Measurements from ENCODE around the gene PPOX.
A peak's percentile ranks its signal among the peaks of the same experiment; 100 is the strongest.

The PPOX gene

GRCh38 chr1:161133220-161133740, 32.9 kb upstream of the PPOX start:
- Histone ChIP-seq H3K27ac (ENCODE audit: insufficient read depth in 1 of 2, low read depth in 1 of 2, low read length in 2 of 2, poor library complexity in 1 of 2, severe bottlenecking in 2 of 2) (peak overlapping the region; percentile 85 to 92), H3K27me3 (replicated peaks in 2 of 5; ENCODE audit: control insufficient read depth in 4 of 5, insufficient read depth in 5 of 5, low read length in 4 of 5) (no peaks in the 10 kb centered on the region), H3K4me3 (ENCODE audit: control insufficient read depth in 1 of 7, extremely low read depth in 1 of 7, insufficient read depth in 4 of 7, low read depth in 2 of 7, low read length in 6 of 7) (peak overlapping the region; percentile 82 to 97 (median 95)), H3K9me3 (ENCODE audit: control extremely low read depth in 1 of 5, control insufficient read depth in 4 of 5, insufficient read depth in 2 of 5, low read depth in 1 of 5, low read length in 4 of 5) (no peaks in the 10 kb centered on the region), H3K4me1 (ENCODE audit: control extremely low read depth in 1 of 4, control insufficient read depth in 4 of 4, insufficient read depth in 4 of 4, low read length in 3 of 4) (peaks cover 8 to 22% (median 17%) of the 10 kb centered on the region in 4 experiments), H3K36me3 (ENCODE audit: control insufficient read depth in 4 of 4, insufficient read depth in 4 of 4, low read length in 3 of 4) (peaks cover 3 to 21% (median 12%) of the 10 kb centered on the region in 4 experiments)
- 17% methylated on average over 10 of the region's 11 CpGs for WGBS (ENCODE audit: insufficient coverage)
- no peak for DNase-seq
- ChIA-PET CTCF (interaction anchor here (0.7 to 11.2 kb wide), 10 partner anchors 7 to 136 kb away, joined by 3 to 118 read pairs (median 4); partner anchors contain the start of genes ARHGAP30, KLHDC9, NIT1 and PFDN2), POLR2A (interaction anchor here (0.9 to 1.4 kb wide), 4 partner anchors 8 to 32 kb away, joined by 3 to 7 read pairs (median 4); partner anchors contain the start of genes NIT1 and PFDN2)

GRCh38 chr1:161137881-161138280, 28.3 kb upstream of the PPOX start:
- H3K36me3 ChIP-seq (ENCODE audit: control insufficient read depth in 4 of 4, insufficient read depth in 4 of 4, low read length in 3 of 4) = peaks cover 0 to 2% (median 0%) of the 10 kb centered on the region in 4 experiments
- H3K27ac ChIP-seq (ENCODE audit: insufficient read depth in 1 of 2, low read depth in 1 of 2, low read length in 2 of 2, poor library complexity in 1 of 2, severe bottlenecking in 2 of 2) = no peak overlapping the region
- no peak for DNase-seq
- POLR2A ChIA-PET = no interaction called here
- CTCF ChIA-PET = interaction anchor here (0.6 to 11.2 kb wide), 19 partner anchors 10 to 542 kb away, joined by 3 to 118 read pairs (median 7); partner anchors contain the start of genes ARHGAP30, KLHDC9, PPOX and UFC1
- H3K9me3 ChIP-seq (ENCODE audit: control extremely low read depth in 1 of 5, control insufficient read depth in 4 of 5, insufficient read depth in 2 of 5, low read depth in 1 of 5, low read length in 4 of 5) = no peaks in the 10 kb centered on the region
- peaks cover 0 to 17% (median 7%) of the 10 kb centered on the region in 4 experiments for H3K4me1 ChIP-seq (ENCODE audit: control extremely low read depth in 1 of 4, control insufficient read depth in 4 of 4, insufficient read depth in 4 of 4, low read length in 3 of 4)
- no peaks in the 10 kb centered on the region for H3K27me3 ChIP-seq (replicated peaks in 2 of 5; ENCODE audit: control insufficient read depth in 4 of 5, insufficient read depth in 5 of 5, low read length in 4 of 5)
- WGBS (ENCODE audit: insufficient coverage) = 88% methylated on average over 1 of the region's 3 CpGs
- no peak overlapping the region for H3K4me3 ChIP-seq (ENCODE audit: control insufficient read depth in 1 of 7, extremely low read depth in 1 of 7, insufficient read depth in 4 of 7, low read depth in 2 of 7, low read length in 6 of 7)

DNA sequence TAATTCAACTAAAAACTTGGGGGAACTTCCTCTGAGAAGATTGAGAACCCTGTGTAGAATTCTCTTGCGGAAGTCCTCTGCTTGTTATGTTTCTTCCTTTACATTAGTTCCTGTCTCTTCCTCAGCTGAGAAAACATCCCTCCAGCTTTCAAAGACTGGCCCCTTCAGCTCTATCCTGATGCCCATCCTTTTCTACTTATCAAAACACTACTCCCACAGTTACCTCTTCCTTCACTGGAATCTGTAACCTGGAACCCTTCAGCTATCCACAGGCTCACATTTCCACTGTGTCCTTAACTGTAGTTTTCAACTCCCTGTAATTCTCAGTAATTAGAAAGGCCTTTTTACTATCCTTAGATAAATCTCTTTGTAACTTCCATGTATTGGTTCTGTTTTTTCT, 27.8 kb upstream of the PPOX start:
- H3K27me3 ChIP-seq (replicated peaks in 2 of 5; ENCODE audit: control insufficient read depth in 4 of 5, insufficient read depth in 5 of 5, low read length in 4 of 5) = no peaks in the 10 kb centered on the region
- WGBS (ENCODE audit: insufficient coverage) = no CpG with 5 or more reads among the region's 1 CpG
- POLR2A ChIA-PET = no interaction called here

GRCh38 chr1:161139766-161140165, 26.5 kb upstream of the PPOX start:
- CTCF ChIA-PET = interaction anchor here (0.9 to 11.2 kb wide), 18 partner anchors 10 to 149 kb away, joined by 3 to 118 read pairs (median 8); partner anchors contain the start of genes ARHGAP30, KLHDC9, NECTIN4 and NIT1
- no peak overlapping the region for H3K27ac ChIP-seq (ENCODE audit: insufficient read depth in 1 of 2, low read depth in 1 of 2, low read length in 2 of 2, poor library complexity in 1 of 2, severe bottlenecking in 2 of 2)
- no peak overlapping the region for H3K4me3 ChIP-seq (ENCODE audit: control insufficient read depth in 1 of 7, extremely low read depth in 1 of 7, insufficient read depth in 4 of 7, low read depth in 2 of 7, low read length in 6 of 7)
- peaks cover 0 to 2% (median 0%) of the 10 kb centered on the region in 4 experiments for H3K36me3 ChIP-seq (ENCODE audit: control insufficient read depth in 4 of 4, insufficient read depth in 4 of 4, low read length in 3 of 4)
- no CpG with 5 or more reads among the region's 1 CpG for WGBS (ENCODE audit: insufficient coverage)
- no peaks in the 10 kb centered on the region for H3K27me3 ChIP-seq (replicated peaks in 2 of 5; ENCODE audit: control insufficient read depth in 4 of 5, insufficient read depth in 5 of 5, low read length in 4 of 5)
- peaks cover 0 to 12% (median 0%) of the 10 kb centered on the region in 4 experiments for H3K4me1 ChIP-seq (ENCODE audit: control extremely low read depth in 1 of 4, control insufficient read depth in 4 of 4, insufficient read depth in 4 of 4, low read length in 3 of 4)
- peak; percentile 69 to 84 (median 74) for DNase-seq
- POLR2A ChIA-PET = interaction anchor here (1.1 kb wide), 1 partner anchor 41 kb away, joined by 3 read pairs; the partner anchor contains the start of gene KLHDC9
- H3K9me3 ChIP-seq (ENCODE audit: control extremely low read depth in 1 of 5, control insufficient read depth in 4 of 5, insufficient read depth in 2 of 5, low read depth in 1 of 5, low read length in 4 of 5) = no peaks in the 10 kb centered on the region

More for the DNA sequence above, 27.8 kb upstream of the PPOX start:
- Histone ChIP-seq H3K27ac (ENCODE audit: insufficient read depth in 1 of 2, low read depth in 1 of 2, low read length in 2 of 2, poor library complexity in 1 of 2, severe bottlenecking in 2 of 2) (no peak overlapping the region), H3K4me3 (ENCODE audit: control insufficient read depth in 1 of 7, extremely low read depth in 1 of 7, insufficient read depth in 4 of 7, low read depth in 2 of 7, low read length in 6 of 7) (no peak overlapping the region), H3K4me1 (ENCODE audit: control extremely low read depth in 1 of 4, control insufficient read depth in 4 of 4, insufficient read depth in 4 of 4, low read length in 3 of 4) (peaks cover 0 to 14% (median 4%) of the 10 kb centered on the region in 4 experiments), H3K36me3 (ENCODE audit: control insufficient read depth in 4 of 4, insufficient read depth in 4 of 4, low read length in 3 of 4) (peaks cover 0 to 2% (median 0%) of the 10 kb centered on the region in 4 experiments), H3K9me3 (ENCODE audit: control extremely low read depth in 1 of 5, control insufficient read depth in 4 of 5, insufficient read depth in 2 of 5, low read depth in 1 of 5, low read length in 4 of 5) (no peaks in the 10 kb centered on the region)
- CTCF ChIA-PET = interaction anchor here (0.8 to 11.2 kb wide), 23 partner anchors 9 to 148 kb away, joined by 3 to 118 read pairs (median 7); partner anchors contain the start of genes ARHGAP30, KLHDC9, NIT1 and PFDN2
- no peak for DNase-seq

DNA sequence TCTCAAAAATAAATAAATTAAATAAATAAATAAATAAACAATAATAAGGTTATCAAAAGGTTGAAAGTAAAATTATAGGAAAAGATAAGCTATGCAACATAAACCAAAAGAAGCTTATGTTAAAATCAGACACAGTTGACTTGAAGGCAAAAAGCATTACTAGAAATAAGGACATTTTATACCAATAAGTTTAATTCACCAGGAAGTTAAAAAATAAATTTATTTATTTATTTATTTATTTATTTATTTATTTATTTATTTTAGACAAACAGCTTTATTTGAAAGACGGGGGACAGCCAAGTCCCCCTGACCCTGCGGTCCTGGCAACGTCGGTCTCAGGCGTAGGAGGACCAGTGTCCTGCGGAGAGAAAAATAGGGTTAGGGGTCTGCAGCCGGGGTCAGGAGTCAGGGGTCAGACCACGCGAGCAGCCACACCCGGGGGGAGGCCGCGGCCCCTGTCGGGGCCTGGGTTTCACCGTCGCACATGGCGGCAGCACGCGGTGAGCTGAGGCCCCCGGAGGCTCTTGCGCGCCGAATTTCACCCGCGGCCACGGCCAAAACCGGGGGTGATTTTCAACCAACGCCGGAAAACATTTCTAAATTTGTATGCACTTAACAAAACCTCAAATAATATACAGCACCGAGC, 25.3 kb upstream of the PPOX start:
- H3K9me3 ChIP-seq (ENCODE audit: control extremely low read depth in 1 of 5, control insufficient read depth in 4 of 5, insufficient read depth in 2 of 5, low read depth in 1 of 5, low read length in 4 of 5) = no peaks in the 10 kb centered on the region
- H3K4me3 ChIP-seq (ENCODE audit: control insufficient read depth in 1 of 7, extremely low read depth in 1 of 7, insufficient read depth in 4 of 7, low read depth in 2 of 7, low read length in 6 of 7) = no peak overlapping the region
- peaks cover 0 to 2% (median 0%) of the 10 kb centered on the region in 4 experiments for H3K36me3 ChIP-seq (ENCODE audit: control insufficient read depth in 4 of 4, insufficient read depth in 4 of 4, low read length in 3 of 4)
- POLR2A ChIA-PET = interaction anchor here (0.6 to 0.7 kb wide), 4 partner anchors 8 to 82 kb away, joined by 3 to 7 read pairs (median 5); partner anchors contain the start of genes DEDD, NIT1 and PFDN2
- CTCF ChIA-PET = interaction anchor here (0.5 to 11.2 kb wide), 20 partner anchors 8 to 460 kb away, joined by 3 to 118 read pairs (median 5); partner anchors contain the start of genes ARHGAP30, DEDD, KLHDC9 and NECTIN4
- H3K4me1 ChIP-seq (ENCODE audit: control extremely low read depth in 1 of 4, control insufficient read depth in 4 of 4, insufficient read depth in 4 of 4, low read length in 3 of 4) = peaks cover 0 to 12% (median 0%) of the 10 kb centered on the region in 4 experiments
- no peaks in the 10 kb centered on the region for H3K27me3 ChIP-seq (replicated peaks in 2 of 5; ENCODE audit: control insufficient read depth in 4 of 5, insufficient read depth in 5 of 5, low read length in 4 of 5)
- H3K27ac ChIP-seq (ENCODE audit: insufficient read depth in 1 of 2, low read depth in 1 of 2, low read length in 2 of 2, poor library complexity in 1 of 2, severe bottlenecking in 2 of 2) = no peak overlapping the region
- DNase-seq = no peak
- 95% methylated on average over 18 of the region's 29 CpGs for WGBS (ENCODE audit: insufficient coverage)

GRCh38 chr1:161145832-161146231, 20.4 kb upstream of the PPOX start:
- no peaks in the 10 kb centered on the region for H3K27me3 ChIP-seq (replicated peaks in 2 of 5; ENCODE audit: control insufficient read depth in 4 of 5, insufficient read depth in 5 of 5, low read length in 4 of 5)
- no peak overlapping the region for H3K27ac ChIP-seq (ENCODE audit: insufficient read depth in 1 of 2, low read depth in 1 of 2, low read length in 2 of 2, poor library complexity in 1 of 2, severe bottlenecking in 2 of 2)
- WGBS (ENCODE audit: insufficient coverage) = 100% methylated on average over 1 of the region's 3 CpGs
- H3K4me1 ChIP-seq (ENCODE audit: control extremely low read depth in 1 of 4, control insufficient read depth in 4 of 4, insufficient read depth in 4 of 4, low read length in 3 of 4) = no peaks in the 10 kb centered on the region
- DNase-seq = no peak
- POLR2A ChIA-PET = no interaction called here
- no peaks in the 10 kb centered on the region for H3K36me3 ChIP-seq (ENCODE audit: control insufficient read depth in 4 of 4, insufficient read depth in 4 of 4, low read length in 3 of 4)
- CTCF ChIA-PET = no interaction called here
- no peaks in the 10 kb centered on the region for H3K9me3 ChIP-seq (ENCODE audit: control extremely low read depth in 1 of 5, control insufficient read depth in 4 of 5, insufficient read depth in 2 of 5, low read depth in 1 of 5, low read length in 4 of 5)
- H3K4me3 ChIP-seq (ENCODE audit: control insufficient read depth in 1 of 7, extremely low read depth in 1 of 7, insufficient read depth in 4 of 7, low read depth in 2 of 7, low read length in 6 of 7) = no peak overlapping the region

Data from common myeloid progenitor, CD34-positive (primary cell).